GM18499 (cell line): ENCODE measurements around the gene ADAP2.
"Not testable (repeated sequence)": the region's sequence is repeated elsewhere in the genome, so short reads cannot be mapped to it uniquely, and the experiment has no call there.

Experiments used
- ATAC-seq: cut with Tn5 transposase; IDR thresholded peaks from one replicate; pipeline ENCODE4 v1.9.1; 2021; ENCODE audit warnings: moderate number of reproducible peaks; ENCODE audit not compliant: insufficient read depth, unreplicated experiment

ADAP2 gene

DNA sequence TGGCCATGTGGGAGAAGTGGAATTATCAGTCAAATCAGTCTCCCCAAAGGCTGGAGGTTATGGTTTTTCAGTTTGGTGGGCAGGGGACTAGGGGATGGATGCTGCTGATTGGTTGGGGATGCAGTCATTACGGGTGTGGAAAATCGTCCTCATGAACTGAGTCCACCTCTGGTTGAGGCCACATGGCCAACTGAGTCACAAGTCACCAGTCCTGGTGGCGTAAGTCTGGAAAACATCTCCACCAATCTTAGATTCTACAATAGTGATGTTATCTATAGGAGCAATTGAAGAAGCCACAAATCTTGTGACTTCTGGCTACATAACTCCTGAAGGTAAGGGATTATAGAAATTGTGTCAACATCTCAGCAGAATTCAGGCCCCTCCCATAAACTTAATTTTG is 43.9 kb downstream of the ADAP2 start:
- ATAC-seq = no peak

- ATAC-seq = not testable (repeated sequence)
Measured at GRCh38 chr17:30967911-30968310, 46.2 kb downstream of the ADAP2 start.

DNA sequence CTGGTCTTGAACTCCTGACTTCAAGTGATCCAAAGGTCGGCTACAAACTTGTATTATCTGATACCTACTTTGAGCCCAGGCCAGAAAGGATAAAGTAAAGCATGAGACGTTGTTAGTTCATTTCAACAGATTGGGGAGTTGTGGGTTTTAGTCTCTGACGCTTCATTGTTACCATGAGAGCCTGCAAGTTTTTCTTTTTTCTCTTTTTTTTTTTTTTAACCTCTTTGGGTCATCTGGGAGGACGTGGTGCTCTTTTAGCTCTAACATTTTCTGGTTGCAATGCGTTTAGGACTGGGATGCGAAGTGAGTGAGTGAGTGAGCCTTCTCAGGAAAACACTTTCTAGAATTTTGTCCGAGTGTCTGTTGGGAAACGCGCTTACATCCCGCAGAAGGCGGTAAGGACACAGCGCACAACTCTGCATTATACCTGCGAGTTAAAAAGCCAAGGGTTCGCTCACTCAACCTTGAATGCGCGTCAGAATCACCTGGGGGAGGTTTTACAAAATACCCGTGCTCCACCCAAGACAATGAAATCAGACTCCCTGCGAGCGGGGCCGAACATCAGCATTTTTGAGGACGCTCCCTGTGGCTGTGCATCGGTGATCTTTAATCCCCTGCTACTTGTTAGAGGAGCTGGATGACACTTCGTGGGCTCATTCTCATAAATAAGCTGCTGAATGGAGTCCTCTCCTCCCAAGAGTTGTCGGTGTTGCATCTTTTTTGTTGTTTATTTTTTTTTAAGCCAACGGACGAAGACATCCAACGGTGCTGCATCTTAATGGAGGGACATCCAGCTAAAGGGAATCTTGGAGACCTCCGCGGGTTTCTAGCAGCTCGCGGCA is 48.5 kb downstream of the ADAP2 start:
- ATAC-seq = no peak

GRCh38 chr17:30970831-30971567 is 49.3 kb downstream of the ADAP2 start, which contains the start of gene RNF135:
RNF135 (plus strand) TSS chr17:30971039; CDS start chr17:30971074, 35 bp downstream.
- no peak for ATAC-seq

GRCh38 chr17:30975042-30975820 is 53.5 kb downstream of the ADAP2 start:
- no peak for ATAC-seq

GRCh38 chr17:30979919-30980318 is 58.2 kb downstream of the ADAP2 start:
- ATAC-seq = not testable (repeated sequence)

DNA sequence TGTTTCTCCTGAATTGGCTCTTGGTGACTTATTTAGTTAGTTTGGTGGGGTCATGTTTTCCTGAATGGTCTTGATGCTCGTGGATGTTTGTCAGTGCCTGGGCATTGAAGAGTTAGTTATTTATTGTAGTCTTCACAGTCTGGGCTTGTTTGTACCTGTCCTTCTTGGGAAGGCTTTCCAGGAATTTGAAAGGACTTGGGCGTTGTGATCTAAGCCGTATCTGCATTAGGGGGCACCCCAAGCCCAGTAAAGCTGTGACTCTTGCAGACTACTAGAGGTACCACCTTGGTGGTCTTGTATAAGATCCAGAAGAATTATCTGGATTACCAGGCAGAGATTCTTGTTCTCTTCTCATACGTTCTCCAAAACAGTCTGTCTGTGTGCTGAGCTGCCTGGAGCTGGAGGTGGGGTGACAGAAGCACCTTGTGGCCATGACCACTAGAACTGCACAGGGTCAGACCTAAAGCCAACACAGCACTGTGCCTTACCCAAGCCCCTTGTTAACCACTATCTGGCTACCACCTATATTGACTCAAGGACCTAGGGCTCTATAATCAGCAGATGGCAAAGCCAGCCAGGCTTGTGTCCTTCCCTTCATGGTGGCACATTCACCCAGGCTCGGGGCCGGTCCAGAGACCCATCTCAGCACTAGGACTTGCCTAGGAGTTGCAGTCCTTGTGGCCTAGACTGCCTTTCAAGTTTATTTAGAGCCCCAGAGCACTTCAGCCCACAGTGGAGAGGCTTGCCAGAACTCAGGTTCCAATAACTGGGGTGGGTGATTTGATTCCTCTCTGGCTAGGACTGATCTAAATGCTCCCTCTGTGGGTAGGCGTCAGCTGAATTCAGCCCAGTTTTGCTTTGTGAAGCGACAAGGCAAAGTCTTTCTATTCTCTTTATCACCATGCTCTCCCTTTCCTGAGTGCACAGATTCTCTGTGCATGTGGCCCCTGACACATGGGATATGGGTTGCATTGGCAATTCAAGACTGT is 60.1 kb downstream of the ADAP2 start:
- ATAC-seq = no peak

DNA sequence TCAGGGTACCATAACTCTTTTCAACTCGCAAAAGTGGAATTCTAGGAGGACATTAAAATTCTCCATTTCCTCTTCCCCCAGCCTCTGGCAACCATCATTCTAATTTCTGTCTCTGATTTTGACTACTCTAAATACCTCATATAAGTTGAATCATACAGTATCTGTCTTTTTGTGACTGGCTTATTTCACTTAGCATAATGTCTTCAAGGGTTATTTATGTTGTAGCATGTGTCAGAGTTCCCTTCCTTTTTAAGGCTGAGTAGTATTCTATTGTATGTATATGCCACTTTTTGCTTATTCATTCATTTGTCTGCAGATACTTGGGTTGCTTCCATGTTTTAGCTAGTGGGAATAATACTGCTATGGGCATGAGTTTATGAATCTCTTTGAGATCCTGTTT is 61.1 kb downstream of the ADAP2 start:
- ATAC-seq = no peak

- ATAC-seq = no peak
Measured at GRCh38 chr17:30990458-30990857, 68.7 kb downstream of the ADAP2 start.

GRCh38 chr17:30992551-30992950 is 70.8 kb downstream of the ADAP2 start:
- no peak for ATAC-seq

GRCh38 chr17:30995347-30995746 is 73.6 kb downstream of the ADAP2 start:
- ATAC-seq = no peak

DNA sequence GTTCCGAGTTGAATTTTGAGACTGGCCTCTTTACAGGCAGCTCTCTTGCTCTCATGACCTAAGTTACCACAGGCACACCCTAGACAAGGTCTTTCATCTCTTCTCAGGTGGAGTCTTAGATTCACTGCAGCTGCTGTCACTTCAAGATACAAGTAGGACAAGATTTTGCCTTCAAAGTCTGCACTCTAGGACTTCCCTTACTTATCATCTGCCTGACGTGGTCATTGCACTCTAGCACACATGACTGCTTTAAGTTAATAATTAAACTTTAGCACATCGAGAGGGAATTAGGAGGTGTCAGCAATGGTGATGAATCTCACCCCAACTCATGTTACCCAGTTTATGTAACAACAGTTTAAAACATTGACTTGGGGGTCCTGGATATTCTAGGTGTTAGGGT is 74.7 kb downstream of the ADAP2 start:
- ATAC-seq = no peak

GRCh38 chr17:30997270-30997669 is 75.5 kb downstream of the ADAP2 start:
- ATAC-seq = no peak

GRCh38 chr17:30997842-30998241 is 76.1 kb downstream of the ADAP2 start:
- ATAC-seq = no peak

DNA sequence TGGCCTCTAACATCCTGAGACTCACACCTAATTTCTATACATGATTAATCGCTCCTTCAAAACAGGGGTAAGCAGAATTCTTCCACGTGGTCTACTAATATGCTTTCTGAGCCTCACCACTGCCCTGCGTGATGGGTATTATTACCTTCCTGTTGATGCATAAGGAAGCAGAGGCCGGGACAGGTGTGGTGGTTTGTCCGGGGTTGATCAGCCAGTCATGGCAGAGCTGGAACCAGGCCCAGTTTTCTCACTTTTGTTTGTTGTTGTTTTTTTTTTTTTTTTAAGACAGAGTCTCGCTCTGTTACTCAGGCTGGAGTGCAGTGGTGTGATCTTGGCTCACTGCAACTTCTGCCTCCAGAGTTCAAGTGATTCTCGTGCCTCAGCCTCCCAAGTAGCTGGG is 80.3 kb downstream of the ADAP2 start:
- ATAC-seq = no peak

DNA sequence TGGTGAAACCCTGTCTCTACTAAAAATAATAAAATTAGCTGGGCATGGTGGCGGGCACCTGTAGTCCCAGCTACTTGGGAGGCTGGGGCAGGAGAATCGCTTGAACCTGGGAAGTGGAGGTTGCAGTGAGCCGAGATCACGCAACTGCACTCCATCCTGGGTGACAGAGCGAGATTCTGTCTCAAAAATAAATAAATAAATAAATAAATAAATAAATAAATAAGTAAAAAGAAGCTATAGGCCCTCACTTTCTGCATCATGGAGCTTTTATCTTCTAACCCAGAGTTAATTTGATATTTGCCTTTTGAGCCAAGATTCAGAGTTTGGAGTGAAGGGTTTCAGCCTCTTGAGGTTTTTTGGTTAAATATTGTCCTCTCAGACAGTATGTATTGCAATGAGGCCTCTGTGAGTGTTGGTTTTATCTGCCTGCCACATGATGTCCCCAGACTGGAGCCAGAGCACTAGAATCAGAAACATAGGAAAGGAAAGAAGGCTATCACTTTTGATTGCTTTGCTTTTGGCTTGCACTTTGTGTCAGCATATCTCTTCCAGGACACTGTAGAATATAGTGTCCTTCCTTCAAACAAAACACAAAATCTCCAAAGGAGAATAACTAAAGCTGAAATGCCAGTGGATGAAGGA is 81.6 kb downstream of the ADAP2 start:
- ATAC-seq = no peak

DNA sequence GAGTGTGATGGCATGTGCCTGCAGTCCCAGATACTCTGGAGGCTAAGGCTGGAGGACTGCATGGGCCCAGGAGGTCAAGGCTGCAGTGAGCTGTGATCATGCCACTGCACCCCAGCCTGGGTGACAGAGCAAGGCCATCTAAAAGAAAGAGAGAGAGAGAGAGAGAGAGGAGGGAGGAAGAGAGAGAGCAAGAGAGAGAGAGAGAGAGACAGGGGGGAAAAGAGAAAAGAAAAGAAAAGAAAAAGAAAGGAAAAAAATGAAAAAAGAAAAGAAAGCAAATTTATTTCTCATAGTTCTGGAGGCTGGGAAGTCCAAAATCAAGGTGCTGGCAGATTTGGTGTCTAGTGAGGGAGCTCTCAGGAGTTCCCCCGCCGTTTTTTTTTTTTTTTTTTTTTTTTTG is 82.4 kb downstream of the ADAP2 start:
- ATAC-seq = no peak

GRCh38 chr17:31007695-31008373 is 86.1 kb downstream of the ADAP2 start:
- ATAC-seq = no peak
